GM19043 (cell line): ENCODE results near the gene PHACTR4.
A peak's percentile ranks its signal among the peaks of the same experiment; 100 is the strongest.
"Not testable (repeated sequence)": the region's sequence is repeated elsewhere in the genome, so short reads cannot be mapped to it uniquely, and the experiment has no call there.

Source experiments
- ATAC-seq: cut with Tn5 transposase; IDR thresholded peaks from one replicate; pipeline ENCODE4 v1.9.1; 2021; ENCODE audit warnings: low read depth; ENCODE audit not compliant: unreplicated experiment

Gene PHACTR4

GRCh38 chr1:28482138-28482537 lies 112.6 kb downstream of the PHACTR4 start:
- ATAC-seq: no peak

GRCh38 chr1:28482702-28483101 lies 113.2 kb downstream of the PHACTR4 start:
- ATAC-seq: no peak

DNA sequence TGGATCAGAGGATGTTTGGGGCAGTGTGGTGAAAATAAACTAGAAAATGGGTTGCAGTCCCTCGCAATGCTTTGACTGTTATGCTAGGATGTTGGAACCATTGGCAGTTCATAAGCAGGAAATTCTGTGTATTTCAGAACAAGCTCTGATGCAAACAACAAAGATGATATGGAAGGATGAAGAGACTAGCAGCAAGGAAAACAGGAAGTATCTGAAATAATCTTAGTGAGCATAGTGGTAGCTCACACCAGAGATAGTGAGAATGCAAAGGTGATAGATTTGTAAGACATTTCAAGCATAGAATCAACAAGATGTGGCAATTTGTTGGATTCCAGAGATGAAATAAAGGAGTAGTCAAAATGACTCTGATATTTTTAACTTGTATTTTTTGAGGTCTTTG lies 125.2 kb downstream of the PHACTR4 start:
- no peak for ATAC-seq

DNA sequence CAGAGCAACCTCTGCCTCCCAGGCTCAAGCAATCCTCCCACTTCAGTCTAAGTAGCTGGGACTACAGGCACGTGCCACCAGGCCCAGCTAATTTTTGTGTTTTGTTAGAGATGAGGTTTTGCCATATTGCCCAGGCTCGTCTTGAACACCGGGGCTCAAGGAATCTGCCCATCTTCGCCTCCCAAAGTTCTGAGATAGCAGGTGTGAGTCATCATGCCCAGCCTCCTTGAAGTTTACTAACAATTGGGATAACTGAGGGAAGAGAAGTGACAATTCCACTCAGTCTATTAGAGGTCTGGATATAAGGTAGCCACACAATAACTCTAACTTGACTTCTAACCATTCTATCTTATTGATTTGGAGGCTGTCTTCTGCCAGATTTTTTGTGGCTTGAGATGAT lies 130.0 kb downstream of the PHACTR4 start:
- no peak for ATAC-seq

GRCh38 chr1:28501925-28502324 lies 132.4 kb downstream of the PHACTR4 start:
- no peak for ATAC-seq

DNA sequence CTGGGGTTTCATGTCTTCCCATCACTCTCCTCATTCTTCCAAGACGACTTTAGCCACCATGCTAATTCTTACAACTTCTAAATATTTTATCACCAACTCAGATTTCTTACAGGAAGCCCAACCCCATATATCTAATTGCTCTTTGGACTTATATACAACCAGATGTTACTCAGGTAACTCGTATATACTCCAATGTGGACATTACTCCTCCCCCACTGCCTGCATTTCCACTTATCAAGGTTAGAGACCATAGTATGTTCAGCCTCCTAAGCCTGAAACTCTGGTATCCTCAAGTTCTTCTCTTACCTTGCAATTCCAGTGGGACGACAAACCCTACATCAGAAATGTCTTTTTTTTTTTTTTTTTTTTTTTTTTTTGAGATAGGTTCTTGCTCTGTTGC lies 133.6 kb downstream of the PHACTR4 start:
- ATAC-seq: no peak

GRCh38 chr1:28505406-28506187 lies 136.1 kb downstream of the PHACTR4 start, which contains the start of gene RCC1:
TSS of gene RCC1 (plus strand) at chr1:28506043. CDS start at chr1:28529867, 23,824 bp downstream.
- peak; percentile 79 for ATAC-seq

DNA sequence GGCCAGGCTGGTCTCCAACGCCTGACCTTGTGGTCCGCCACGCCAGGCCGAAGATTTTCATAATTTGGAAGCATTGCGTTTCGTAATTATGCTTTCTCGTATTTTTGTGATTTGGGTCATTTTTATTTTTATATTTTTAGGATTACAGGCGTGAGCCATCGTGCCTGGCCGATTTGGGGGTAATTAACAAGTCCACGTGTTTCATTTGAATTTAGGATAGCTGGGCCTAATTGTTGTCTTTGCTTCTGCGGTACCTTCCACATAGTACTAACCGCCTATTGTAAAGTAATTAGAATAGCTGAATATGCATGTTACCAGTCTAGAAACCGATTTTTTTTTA lies 137.3 kb downstream of the PHACTR4 start:
- ATAC-seq: no peak

DNA sequence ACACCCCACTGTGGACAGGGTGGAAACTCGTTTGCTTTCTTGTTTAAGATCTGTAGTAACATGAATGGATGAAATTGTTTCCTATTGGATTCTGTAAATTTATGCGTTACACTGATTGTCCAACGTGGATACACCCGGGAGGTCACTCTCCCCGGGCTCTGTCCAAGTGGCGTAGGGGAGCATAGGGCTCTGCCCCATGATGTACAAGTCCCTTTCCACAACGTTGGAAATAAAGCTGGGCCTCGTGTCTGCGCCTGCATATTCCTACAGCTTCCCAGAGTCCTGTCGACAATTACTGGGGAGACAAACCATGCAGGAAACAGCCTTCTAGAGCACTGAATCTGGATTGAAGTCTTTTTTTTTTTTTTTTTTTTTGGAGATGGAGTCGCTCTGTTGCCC lies 137.7 kb downstream of the PHACTR4 start:
- ATAC-seq: no peak

DNA sequence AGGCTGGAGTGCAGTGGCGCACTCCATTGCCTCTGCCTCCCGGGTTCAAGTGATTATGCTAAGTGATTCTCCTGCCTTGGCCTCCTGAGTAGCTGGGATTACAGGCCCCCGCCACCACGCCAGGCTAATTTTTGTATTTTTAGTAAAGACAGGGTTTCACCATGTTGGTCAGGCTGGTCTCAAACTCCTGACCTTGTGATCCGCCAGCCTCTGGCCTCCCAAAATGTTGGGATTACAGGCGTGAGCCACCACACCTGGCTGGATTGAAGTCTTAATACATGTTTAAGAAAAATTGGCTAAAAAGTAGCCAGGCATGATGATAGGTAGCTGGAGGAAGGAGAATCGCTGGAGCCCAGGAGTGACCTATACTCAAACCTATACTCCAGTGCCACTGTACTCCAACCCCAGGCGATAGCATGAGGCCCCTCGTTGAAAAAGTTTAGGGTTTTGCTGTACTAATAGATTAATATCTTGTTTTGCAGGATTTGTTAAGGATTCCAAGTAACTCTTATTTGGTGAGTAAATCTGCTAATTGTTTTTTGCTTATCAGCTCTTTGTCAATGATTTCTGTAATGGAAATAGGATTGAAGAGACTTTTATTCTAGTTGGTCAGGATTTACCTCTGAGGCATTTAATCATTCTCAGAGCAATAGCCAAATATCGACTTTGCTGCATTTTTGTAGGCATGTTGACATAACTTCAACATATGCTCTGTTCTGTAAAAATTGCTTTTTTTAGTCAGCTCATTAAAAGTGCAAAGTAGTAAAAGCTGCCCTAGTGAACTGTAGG lies 138.3 kb downstream of the PHACTR4 start:
- ATAC-seq: no peak

GRCh38 chr1:28508435-28508754 lies 138.9 kb downstream of the PHACTR4 start:
- no peak for ATAC-seq

DNA sequence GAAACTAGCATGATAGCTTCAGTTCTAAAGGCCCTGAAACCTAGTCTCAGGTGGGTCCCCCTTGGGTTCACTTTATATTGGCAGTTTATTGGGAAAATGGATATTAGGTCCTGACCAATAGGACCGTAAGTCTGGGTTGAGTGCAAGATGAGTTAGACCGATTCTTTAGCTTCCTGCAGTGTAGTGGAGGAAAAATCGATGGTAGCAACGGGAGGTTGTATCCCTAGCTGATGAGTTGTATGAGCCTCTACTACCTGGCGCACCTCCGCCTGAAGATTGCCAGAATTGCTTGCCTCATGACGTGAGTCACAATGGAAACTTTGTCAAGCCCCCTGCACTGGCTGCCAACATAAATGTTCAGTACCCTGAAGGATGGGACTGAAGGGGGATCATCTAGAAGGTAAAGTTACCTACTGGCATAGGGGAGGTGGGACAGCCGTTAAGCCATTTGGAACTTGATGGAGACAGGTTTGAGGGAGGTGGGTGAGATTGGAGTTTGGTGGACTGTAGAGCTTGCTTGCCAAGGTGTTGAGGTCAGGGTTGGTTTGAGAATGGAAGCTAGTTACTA lies 140.2 kb downstream of the PHACTR4 start:
- ATAC-seq: no peak

- ATAC-seq: no peak
These were observed 140.9 kb downstream of the PHACTR4 start for GRCh38 chr1:28510273-28510969.

DNA sequence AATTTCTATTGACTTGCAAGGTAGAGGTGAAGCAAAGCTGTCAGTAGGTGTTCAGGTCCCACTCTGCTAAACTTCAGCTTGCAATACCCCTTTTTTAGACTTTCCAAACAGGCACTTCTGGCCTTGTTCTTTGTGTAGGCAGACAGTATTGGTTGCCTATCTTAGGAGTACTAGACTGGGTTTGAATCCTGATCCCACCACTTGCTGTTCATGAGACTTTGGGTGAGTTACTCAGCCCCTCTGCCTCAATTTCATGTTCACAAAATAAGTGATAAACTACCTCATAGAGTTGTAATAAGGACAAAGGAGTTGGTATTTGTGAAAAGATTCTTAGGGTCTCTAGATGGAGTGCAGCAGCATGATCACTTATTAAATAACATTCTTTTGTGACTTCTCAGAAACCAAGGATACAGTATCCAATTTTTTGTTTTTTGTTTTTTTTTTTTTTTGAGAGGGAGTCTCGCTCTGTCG lies 141.5 kb downstream of the PHACTR4 start:
- ATAC-seq: no peak

- no peak for ATAC-seq
These were observed 142.6 kb downstream of the PHACTR4 start for GRCh38 chr1:28512058-28512611.

DNA sequence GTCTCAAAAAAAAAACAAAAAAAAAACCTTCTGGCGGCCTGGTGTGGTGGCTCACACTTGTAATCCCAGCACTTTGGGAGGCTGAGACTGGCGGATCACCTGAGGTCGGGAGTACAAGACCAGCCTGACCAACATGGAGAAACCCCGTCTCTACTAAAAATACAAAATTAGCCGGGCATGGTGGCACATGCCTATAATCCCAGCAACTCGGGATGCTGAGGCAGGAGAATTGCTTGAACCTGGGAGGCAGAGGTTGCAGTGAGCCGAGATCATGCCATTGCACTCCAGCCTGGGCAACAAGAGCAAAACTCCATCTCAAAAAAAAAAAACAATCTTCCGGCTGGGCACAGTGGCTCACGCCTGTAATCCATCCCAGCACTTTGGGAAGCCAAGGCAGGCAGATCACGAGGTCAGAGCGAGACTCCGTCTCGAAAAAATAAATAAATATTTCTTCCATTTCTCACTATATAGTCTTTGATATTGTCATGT lies 144.9 kb downstream of the PHACTR4 start:
- ATAC-seq: not testable (repeated sequence)

- ATAC-seq: no peak
These were observed 147.0 kb downstream of the PHACTR4 start for GRCh38 chr1:28516518-28516956.

DNA sequence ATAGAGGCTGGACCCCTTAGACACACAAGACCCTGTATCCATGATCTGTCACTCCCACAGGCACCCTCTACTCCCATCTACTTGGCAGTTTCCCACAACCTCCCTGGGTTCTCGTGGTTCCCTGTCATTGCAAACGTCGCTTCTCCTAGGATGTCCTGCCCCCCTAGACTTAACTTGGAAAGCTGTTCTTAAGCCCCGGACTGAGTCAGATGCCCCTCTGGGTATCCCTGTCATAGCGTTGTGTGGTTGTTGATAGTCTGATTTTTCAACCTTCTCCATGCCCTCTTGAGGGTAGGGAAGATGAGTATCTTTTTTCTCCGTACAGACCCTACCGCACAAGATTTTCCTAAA lies 148.1 kb downstream of the PHACTR4 start:
- peak; percentile 7 for ATAC-seq

- ATAC-seq: peak; percentile 76
These were observed 148.6 kb downstream of the PHACTR4 start for GRCh38 chr1:28518000-28518744.
